GM23338 (cell line): Measurements from ENCODE around the gene ACTMAP. TPM values are rescaled to one million over a fixed set of nuclear protein-coding genes. Genes with fewer than 3 reads are reported as not detected.

Experiments
- ATAC-seq: fragments of 200-7000 bp; cut with Tn5 transposase; 3 replicates; pipeline ENCODE4 v1.9.1; 2020
- DNase-seq: peaks from one replicate; pipeline ENCODE4 v3.0.0-alpha.2; 2015; ENCODE audit warnings: low spot score
- H2AFZ ChIP-seq: fragments of 200-600 bp; sonication (generic); 2 replicates; pipeline ENCODE4 v1.8.0; 2016; ENCODE audit warnings: antibody characterized with exemption, mild to moderate bottlenecking, moderate library complexity
- H3F3A ChIP-seq: fragments of 200-600 bp; sonication (generic); replicated peaks from 2 replicates; pipeline ENCODE4 v1.8.0; 2017; ENCODE audit warnings: antibody characterized with exemption, mixed run types, low read depth
- H3K27ac ChIP-seq: fragments of 200-600 bp; sonication (generic); 2 replicates; pipeline ENCODE4 v1.6.1; 2016; ENCODE audit warnings: low read depth
- H3K27me3 ChIP-seq: fragments of 200-600 bp; sonication (generic); 2 replicates; pipeline ENCODE4 v1.8.0; 2016; ENCODE audit warnings: mild to moderate bottlenecking, mixed run types, moderate library complexity; ENCODE audit not compliant: insufficient read depth
- H3K36me3 ChIP-seq: fragments of 200-600 bp; sonication (generic); 2 replicates; pipeline ENCODE4 v1.8.0; 2016; ENCODE audit warnings: mild to moderate bottlenecking; ENCODE audit not compliant: insufficient read depth
- H3K4me1 ChIP-seq: fragments of 200-600 bp; sonication (generic); 2 replicates; pipeline ENCODE4 v1.8.0; 2016; ENCODE audit warnings: mild to moderate bottlenecking, moderate library complexity; ENCODE audit not compliant: insufficient read depth
- H3K4me2 ChIP-seq: fragments of 200-600 bp; sonication (generic); 2 replicates; pipeline ENCODE4 v1.7.1; 2017; ENCODE audit warnings: mixed run types
- H3K4me3 ChIP-seq: fragments of 200-600 bp; sonication (generic); 2 replicates; pipeline ENCODE4 v1.6.1; 2016; ENCODE audit warnings: mixed run types
- H3K79me2 ChIP-seq: fragments of 200-600 bp; sonication (generic); replicated peaks from 2 replicates; pipeline ENCODE4 v1.8.0; 2017; ENCODE audit warnings: mild to moderate bottlenecking; ENCODE audit not compliant: insufficient read depth
- H3K9me2 ChIP-seq: fragments of 200-600 bp; sonication (generic); 2 replicates; pipeline ENCODE4 v1.8.0; 2017; ENCODE audit not compliant: insufficient read depth
- H4K20me1 ChIP-seq: fragments of 200-600 bp; sonication (generic); replicated peaks from 2 replicates; pipeline ENCODE4 v1.8.0; 2017; ENCODE audit warnings: mild to moderate bottlenecking; ENCODE audit not compliant: insufficient read depth
- H3K27ac Mint-ChIP-seq: 2 replicates; pipeline ENCODE4 v1.8.0; 2020; ENCODE audit warnings: inconsistent platforms, mild to moderate bottlenecking, moderate library complexity, mixed read lengths
- H3K27me3 Mint-ChIP-seq: 3 replicates; pipeline ENCODE4 v1.8.0; 2022; ENCODE audit warnings: low read depth, mild to moderate bottlenecking, moderate library complexity, mixed read lengths, inconsistent platforms; ENCODE audit not compliant: insufficient read depth, poor library complexity
- H3K36me3 Mint-ChIP-seq: 3 replicates; pipeline ENCODE4 v1.8.0; 2021; ENCODE audit warnings: low read depth, mild to moderate bottlenecking, inconsistent platforms, moderate library complexity, mixed read lengths
- H3K4me1 Mint-ChIP-seq: 3 replicates; pipeline ENCODE4 v1.8.0; 2020; ENCODE audit warnings: mild to moderate bottlenecking, inconsistent platforms, mixed read lengths
- H3K4me3 Mint-ChIP-seq: 3 replicates; pipeline ENCODE4 v1.8.0; 2021; ENCODE audit warnings: moderate library complexity, mild to moderate bottlenecking, inconsistent platforms, mixed read lengths
- H3K9me3 Mint-ChIP-seq: 3 replicates; pipeline ENCODE4 v1.8.0; 2020; ENCODE audit warnings: moderate library complexity, mild to moderate bottlenecking, inconsistent platforms, mixed read lengths
- EZH2phosphoT487 ChIP-seq: fragments of 200-600 bp; sonication (generic); IDR thresholded peaks from one replicate; pipeline ENCODE4 v1.8.1; 2018; ENCODE audit warnings: antibody characterized with exemption; ENCODE audit not compliant: unreplicated experiment
- JUNB ChIP-seq: IDR thresholded peaks from one replicate; pipeline ENCODE4 v1.6.1; 2016; ENCODE audit warnings: antibody characterized with exemption; ENCODE audit not compliant: unreplicated experiment
- NANOG ChIP-seq: IDR thresholded peaks from 2 replicates; pipeline ENCODE4 v1.6.1; 2016; ENCODE audit warnings: antibody characterized with exemption, borderline replicate concordance
- STAT1 ChIP-seq: IDR thresholded peaks from one replicate; pipeline ENCODE4 v1.6.1; 2016; ENCODE audit warnings: antibody characterized with exemption; ENCODE audit not compliant: unreplicated experiment
- ZNF331 ChIP-seq: fragments of 250-450 bp; sonication (Bioruptor Pico); IDR thresholded peaks from 2 replicates; pipeline ENCODE4 v1.5.0; 2020; ENCODE audit warnings: low read depth, mild to moderate bottlenecking, moderate library complexity
- polyA plus RNA-seq: library from polyadenylated mRNA; unstranded; fragments of >200 nt; fragmentation: Nextera tagmentation; extraction: Ambion mirVana; gene quantifications from 2 replicates; pipeline ENCODE4 v1.2.1, GENCODE V29; 2016
- total RNA-seq: library from RNA; depleted of rRNA; stranded (reverse); fragments of >200 nt; shearing (Covaris generic); gene quantifications from 2 replicates; pipeline ENCODE4 v1.2.3, GENCODE V29; 2014
- TF ChIP-seq, protein P1 (sequence below): fragments of 250-450 bp; sonication (Bioruptor Pico); IDR thresholded peaks from 2 replicates; pipeline ENCODE4 v1.5.0; 2020; ENCODE audit warnings: mild to moderate bottlenecking, moderate library complexity
- TF ChIP-seq, protein P2 (sequence below), 2 experiments: fragments of 200-600 bp in 1 of 2; sonication (generic) in 1 of 2; conservative IDR thresholded peaks; 2 replicates each; pipeline versions ENCODE4 v1.5.1 to v1.6.1; 2016 to 2017; ENCODE audit warnings: antibody characterized with exemption in 2 of 2, low read depth in 2 of 2, mild to moderate bottlenecking in 2 of 2, moderate library complexity in 1 of 2

Gene ACTMAP
- total and polyA plus RNA-seq, 2 experiments from 2014 or later = 14.9 to 16.7 TPM

DNA sequence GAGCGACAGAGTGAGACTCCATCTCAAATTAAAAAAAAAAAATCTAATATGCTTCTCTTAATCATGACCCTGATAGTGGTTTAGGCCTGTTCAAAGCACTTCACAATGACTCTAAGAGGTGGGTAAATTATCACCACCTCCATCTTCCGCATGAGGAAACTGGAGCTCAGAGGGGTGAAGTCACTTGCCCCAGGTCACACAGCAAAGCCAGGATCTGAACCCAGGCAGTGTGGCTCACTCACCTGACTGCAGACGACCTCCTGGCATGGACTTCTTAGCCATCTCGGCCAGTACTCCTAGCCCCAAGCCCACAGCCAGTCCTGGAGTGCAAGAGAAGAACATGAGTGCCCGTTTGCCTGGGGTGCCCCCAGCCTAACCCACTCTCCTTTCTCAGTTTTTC, 40.5 kb downstream of the ACTMAP start:
- ATAC-seq (no peak), DNase-seq (no peak)
- Histone ChIP-seq H3K4me1 (peaks cover 3% of the 10 kb centered on the region; the same call in 1 of the 2 replicates), H3K27me3 (no peaks in the 10 kb centered on the region), H3K9me2 (no peaks in the 10 kb centered on the region), H3K4me2 (no peak overlapping the region), H2AFZ (no peak overlapping the region), H4K20me1 (no peaks in the 10 kb centered on the region), H3F3A (no peaks in the 10 kb centered on the region), H3K4me3 (no peak overlapping the region), H3K79me2 (no peaks in the 10 kb centered on the region; the same call in 1 of the 2 replicates), H3K27ac (no peak overlapping the region), H3K36me3 (peaks cover 22% of the 10 kb centered on the region)
- no peak overlapping the region for H3K4me3 Mint-ChIP-seq
- peaks cover 4% of the 10 kb centered on the region for H3K27me3 Mint-ChIP-seq
- no peaks in the 10 kb centered on the region for H3K9me3 Mint-ChIP-seq
- no peak overlapping the region for H3K27ac Mint-ChIP-seq
- H3K36me3 Mint-ChIP-seq = peaks cover 48% of the 10 kb centered on the region
- TF ChIP-seq, protein P1, sequence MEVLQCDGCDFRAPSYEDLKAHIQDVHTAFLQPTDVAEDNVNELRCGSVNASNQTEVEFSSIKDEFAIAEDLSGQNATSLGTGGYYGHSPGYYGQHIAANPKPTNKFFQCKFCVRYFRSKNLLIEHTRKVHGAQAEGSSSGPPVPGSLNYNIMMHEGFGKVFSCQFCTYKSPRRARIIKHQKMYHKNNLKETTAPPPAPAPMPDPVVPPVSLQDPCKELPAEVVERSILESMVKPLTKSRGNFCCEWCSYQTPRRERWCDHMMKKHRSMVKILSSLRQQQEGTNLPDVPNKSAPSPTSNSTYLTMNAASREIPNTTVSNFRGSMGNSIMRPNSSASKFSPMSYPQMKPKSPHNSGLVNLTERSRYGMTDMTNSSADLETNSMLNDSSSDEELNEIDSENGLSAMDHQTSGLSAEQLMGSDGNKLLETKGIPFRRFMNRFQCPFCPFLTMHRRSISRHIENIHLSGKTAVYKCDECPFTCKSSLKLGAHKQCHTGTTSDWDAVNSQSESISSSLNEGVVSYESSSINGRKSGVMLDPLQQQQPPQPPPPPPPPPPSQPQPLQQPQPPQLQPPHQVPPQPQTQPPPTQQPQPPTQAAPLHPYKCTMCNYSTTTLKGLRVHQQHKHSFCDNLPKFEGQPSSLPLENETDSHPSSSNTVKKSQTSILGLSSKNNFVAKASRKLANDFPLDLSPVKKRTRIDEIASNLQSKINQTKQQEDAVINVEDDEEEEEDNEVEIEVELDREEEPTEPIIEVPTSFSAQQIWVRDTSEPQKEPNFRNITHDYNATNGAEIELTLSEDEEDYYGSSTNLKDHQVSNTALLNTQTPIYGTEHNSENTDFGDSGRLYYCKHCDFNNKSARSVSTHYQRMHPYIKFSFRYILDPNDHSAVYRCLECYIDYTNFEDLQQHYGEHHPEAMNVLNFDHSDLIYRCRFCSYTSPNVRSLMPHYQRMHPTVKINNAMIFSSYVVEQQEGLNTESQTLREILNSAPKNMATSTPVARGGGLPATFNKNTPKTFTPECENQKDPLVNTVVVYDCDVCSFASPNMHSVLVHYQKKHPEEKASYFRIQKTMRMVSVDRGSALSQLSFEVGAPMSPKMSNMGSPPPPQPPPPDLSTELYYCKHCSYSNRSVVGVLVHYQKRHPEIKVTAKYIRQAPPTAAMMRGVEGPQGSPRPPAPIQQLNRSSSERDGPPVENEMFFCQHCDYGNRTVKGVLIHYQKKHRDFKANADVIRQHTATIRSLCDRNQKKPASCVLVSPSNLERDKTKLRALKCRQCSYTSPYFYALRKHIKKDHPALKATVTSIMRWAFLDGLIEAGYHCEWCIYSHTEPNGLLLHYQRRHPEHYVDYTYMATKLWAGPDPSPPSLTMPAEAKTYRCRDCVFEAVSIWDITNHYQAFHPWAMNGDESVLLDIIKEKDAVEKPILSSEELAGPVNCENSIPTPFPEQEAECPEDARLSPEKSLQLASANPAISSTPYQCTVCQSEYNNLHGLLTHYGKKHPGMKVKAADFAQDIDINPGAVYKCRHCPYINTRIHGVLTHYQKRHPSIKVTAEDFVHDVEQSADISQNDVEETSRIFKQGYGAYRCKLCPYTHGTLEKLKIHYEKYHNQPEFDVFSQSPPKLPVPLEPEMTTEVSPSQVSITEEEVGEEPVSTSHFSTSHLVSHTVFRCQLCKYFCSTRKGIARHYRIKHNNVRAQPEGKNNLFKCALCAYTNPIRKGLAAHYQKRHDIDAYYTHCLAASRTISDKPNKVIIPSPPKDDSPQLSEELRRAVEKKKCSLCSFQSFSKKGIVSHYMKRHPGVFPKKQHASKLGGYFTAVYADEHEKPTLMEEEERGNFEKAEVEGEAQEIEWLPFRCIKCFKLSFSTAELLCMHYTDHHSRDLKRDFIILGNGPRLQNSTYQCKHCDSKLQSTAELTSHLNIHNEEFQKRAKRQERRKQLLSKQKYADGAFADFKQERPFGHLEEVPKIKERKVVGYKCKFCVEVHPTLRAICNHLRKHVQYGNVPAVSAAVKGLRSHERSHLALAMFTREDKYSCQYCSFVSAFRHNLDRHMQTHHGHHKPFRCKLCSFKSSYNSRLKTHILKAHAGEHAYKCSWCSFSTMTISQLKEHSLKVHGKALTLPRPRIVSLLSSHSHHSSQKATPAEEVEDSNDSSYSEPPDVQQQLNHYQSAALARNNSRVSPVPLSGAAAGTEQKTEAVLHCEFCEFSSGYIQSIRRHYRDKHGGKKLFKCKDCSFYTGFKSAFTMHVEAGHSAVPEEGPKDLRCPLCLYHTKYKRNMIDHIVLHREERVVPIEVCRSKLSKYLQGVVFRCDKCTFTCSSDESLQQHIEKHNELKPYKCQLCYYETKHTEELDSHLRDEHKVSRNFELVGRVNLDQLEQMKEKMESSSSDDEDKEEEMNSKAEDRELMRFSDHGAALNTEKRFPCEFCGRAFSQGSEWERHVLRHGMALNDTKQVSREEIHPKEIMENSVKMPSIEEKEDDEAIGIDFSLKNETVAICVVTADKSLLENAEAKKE (CRISPR knock-in tag) = no peak
- no peak for TF ChIP-seq EZH2phosphoT487
- TF ChIP-seq, protein P2, sequence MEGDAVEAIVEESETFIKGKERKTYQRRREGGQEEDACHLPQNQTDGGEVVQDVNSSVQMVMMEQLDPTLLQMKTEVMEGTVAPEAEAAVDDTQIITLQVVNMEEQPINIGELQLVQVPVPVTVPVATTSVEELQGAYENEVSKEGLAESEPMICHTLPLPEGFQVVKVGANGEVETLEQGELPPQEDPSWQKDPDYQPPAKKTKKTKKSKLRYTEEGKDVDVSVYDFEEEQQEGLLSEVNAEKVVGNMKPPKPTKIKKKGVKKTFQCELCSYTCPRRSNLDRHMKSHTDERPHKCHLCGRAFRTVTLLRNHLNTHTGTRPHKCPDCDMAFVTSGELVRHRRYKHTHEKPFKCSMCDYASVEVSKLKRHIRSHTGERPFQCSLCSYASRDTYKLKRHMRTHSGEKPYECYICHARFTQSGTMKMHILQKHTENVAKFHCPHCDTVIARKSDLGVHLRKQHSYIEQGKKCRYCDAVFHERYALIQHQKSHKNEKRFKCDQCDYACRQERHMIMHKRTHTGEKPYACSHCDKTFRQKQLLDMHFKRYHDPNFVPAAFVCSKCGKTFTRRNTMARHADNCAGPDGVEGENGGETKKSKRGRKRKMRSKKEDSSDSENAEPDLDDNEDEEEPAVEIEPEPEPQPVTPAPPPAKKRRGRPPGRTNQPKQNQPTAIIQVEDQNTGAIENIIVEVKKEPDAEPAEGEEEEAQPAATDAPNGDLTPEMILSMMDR (conservative IDR thresholded peaks at IDR 0.05; ENCODE audit: low read depth in 2 of 2) = no peak
- no peak for TF ChIP-seq NANOG
- no peak for TF ChIP-seq JUNB
- TF ChIP-seq STAT1 = no peak
- TF ChIP-seq ZNF331 (CRISPR knock-in tag) = no peak
- peaks cover 3% of the 10 kb centered on the region for H3K4me1 Mint-ChIP-seq
